NCI-H2081 treated with DMSO at 0.1 percent for 48 hours (cell line): ENCODE measurements around the gene PRR5L.

Experiments
- DNase-seq: peaks from one replicate; lab custom pipeline; 2025; lab: John Stamatoyannopoulos, UW

PRR5L gene

DNA sequence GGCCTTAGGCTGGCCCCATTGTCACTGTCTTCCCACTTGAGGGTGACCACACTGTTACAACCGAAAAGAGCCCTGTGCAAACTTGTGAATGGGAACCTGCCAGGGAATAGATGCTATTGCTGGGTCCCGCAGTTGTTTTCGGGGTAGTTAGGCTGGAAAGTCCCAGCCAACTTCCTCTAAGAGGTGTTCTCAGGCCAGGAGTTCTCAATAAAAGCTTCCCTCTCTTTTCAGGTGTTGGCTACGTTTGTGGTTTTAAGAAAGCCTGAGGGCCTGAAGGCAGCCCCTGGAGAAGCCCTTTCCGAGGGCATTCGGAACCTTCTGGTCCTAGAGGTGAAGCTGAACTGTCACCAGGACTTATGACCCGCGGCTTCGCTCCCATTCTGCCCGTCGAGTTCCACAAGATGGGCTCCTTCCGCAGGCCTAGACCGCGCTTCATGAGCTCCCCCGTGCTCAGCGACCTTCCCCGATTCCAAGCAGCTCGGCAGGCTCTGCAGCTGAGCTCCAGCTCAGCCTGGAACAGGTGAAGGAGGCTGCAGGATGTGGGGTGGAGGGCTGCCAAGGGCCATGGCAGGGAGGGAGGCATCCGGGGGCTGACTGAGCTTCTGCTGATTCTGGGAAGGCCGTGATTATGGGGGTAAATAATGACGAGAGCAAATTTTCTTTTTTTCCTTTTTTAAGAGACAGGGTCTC lies 104.8 kb downstream of the PRR5L start:
- DNase-seq, result no peak

DNA sequence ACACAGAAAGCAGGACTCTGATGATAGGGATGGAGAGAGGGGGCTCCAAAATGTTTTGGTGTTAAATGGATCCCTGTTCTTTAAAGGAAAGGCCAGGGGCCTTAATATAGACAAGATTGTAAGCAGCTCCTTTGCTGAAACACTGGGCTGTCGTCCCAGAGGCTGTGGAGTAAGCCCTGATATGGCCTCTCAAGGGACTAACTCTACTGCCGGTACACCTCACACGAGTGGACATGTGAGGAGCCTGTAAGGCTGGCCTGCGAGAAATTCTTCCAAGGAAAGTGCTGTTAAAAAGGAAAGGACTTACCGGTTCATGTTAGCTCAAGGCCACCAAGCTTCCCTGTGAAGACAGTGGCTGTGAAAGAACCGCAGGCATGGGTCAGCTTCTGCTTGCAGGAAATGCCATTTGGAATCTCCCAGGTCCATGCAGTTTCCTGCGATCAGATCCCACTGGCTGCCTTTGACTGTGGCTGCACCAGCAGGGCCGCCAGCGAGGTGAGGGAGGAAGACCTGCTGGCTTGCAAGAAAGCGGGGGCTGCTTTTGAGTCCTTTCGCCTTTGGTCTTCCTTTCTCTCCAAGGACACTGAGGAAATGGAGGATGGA lies 106.6 kb downstream of the PRR5L start:
- DNase-seq, result no peak

DNA sequence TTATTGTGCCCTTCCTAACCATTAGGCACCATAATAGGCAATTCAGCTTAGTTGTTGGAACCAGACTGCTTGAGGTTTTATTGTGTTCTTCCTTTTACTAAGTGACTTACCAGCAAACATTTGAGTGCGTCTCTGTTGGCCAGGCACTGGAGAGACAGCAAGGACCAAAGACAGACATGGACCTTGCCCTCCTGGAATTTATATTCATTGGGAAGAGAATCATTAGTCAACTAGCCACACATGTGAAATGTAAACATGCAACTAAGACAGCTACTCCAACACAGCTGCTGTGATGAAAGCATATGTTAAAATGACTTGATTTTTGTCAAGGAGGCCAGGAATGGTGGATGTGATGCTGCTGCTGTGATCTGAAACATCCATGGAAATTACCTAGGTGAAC lies 107.6 kb downstream of the PRR5L start:
- DNase-seq, result no peak

- DNase-seq, result no peak
Measured at GRCh38 chr11:36404831-36405230, 108.7 kb downstream of the PRR5L start.

- no peak for DNase-seq
Measured at GRCh38 chr11:36405585-36406367, 109.7 kb downstream of the PRR5L start.

DNA sequence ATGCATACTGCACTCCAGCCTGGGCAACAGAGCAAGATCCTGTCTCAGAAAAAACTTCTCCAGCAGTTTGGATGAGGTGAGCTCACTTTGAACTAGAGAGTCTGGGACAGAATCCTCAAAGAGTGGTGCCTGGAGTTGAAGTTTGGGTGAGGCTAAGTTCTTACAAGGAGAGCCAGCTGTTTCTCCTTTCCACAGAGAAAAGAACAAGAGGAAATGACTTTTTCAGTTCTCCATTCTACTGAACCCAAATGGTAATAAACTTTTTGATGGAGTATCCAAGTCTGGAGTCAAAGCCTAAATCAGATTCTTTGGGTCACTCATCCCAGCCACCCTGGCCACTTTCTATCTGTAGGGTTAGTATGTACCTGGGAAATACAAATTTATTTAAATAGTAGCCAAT lies 111.3 kb downstream of the PRR5L start:
- DNase-seq, result no peak

- no peak for DNase-seq
Measured at GRCh38 chr11:36408498-36409136, 112.5 kb downstream of the PRR5L start.

GRCh38 chr11:36409152-36409816 lies 113.2 kb downstream of the PRR5L start:
- no peak for DNase-seq

DNA sequence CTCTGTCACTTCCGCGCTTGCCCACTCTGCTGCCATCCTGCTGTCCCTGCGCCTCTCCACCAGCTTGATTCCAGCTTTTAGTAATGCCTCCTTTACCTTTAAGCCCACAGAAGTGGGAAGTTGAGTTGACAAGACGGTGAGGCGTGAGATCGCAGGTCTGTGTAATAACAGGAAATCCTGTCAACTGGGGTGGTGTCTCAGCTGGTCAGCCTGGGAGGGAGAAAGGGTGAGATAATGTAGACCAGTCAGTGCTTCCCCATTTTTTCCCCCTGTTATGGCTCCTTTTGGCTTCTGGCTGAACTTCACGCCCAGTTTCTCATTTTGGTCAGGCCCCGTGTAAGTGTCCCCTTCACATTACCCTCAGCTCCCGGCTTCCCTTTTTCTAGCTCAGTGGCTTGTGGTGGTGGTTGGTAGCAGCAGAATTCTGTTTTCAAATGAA lies 115.1 kb downstream of the PRR5L start:
- no peak for DNase-seq

DNA sequence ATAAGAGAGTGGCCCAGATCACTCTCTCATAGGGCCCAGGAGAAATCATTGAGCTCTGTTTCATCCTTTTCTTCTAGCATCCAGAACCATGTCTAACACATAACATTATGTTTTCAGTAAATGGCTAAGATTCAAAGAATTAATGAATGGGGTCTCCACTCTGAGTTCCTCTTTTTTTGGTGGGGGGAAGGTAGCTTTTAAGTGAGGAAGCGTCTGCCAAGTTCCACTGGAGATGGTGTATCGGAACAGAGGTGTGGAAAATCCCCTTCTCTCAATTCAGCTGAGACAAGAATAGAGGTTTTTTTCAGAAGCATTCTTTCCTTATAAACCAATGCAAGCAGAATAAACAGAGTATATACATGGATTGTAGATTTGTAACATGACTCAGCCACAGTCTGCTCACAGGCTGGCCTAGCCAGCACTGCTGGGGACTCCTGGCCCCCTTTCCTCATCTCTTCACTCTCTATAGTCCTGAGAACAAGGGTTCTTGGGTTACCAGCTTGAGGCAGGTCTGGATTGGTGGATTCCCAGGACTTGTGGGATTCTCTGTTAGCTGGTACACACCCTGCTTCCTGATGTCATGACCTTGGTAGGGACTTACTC lies 116.8 kb downstream of the PRR5L start:
- no peak for DNase-seq

DNA sequence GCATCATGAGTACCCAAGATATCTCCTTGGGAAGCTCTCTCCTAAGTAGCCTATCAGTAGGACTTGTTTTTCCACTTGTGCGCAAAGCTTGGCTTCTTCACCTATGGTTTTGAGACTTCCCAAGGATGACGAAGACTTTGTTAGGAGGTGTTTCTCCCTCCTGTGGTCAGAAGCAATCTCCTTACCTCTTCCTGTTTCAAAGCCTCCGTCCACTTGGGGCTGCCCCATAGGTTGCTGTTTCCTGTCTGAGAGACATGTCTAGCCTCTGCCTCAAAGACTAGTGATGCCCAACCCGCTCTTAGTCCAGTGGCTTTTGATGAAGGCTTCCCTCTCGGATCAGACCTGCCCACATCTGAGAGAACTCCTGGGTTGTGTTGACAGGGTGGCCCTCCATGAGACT lies 121.1 kb downstream of the PRR5L start:
- DNase-seq, result no peak

DNA sequence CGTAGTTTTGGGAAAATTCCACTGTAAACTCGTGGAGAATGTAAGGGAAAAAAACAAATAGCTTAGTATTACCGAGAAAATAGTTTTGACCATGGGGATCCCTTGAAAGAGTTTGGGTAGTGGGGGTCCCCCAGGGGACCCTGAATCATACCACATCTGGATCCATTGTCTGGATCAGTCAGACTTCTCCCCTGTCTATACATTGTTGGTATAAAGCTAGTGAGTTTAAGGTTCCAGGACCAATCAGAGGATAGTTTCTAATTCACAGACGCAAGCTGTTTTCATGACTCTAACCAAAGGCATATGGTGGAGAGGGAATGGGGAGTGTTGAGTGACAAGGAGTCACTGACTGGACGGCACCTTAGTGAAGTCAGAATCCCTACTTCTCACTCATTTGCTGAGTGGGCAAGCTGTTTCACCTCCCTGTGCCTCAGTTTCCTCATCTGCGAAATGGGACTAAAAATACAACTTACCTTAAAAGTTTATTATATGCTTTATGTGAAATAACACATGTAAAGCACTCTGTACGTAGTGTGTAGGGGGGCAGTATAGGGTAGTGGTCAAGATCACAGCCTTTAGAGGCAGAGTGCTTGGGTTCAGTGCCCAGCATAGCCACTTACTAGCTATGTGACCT lies 123.8 kb downstream of the PRR5L start:
- no peak for DNase-seq

- DNase-seq, result no peak
Measured at GRCh38 chr11:36421546-36422155, 125.6 kb downstream of the PRR5L start.

- no peak for DNase-seq
Measured at GRCh38 chr11:36425561-36426081, 129.5 kb downstream of the PRR5L start.

DNA sequence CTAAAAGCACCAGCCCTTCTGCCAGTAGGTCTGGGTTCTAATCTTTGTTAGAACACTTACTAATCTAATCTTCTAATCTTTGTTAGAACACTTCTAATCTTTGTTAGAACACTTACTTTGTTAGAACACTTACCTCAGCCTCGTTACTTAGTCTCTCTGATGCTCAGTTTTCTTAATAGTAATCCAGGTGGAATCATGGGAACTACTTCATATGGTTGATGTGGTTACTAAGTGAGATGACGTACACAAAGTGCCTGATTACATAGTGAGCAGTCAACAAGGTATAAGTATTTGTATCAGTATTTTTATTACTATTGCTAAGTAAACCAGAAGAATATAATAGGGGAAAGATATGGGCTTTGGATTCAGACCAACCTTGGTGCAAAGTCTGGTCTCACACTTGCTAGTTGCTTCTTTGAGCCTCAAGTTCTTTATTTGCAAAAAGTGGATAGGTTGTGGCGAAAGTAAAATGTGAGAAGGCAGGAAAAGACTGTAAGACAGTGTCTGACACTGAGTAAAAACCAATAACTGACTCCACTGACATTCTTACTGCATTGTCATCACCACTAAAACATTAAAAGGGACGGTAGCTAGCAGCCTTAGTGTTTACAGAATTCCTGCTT lies 130.2 kb downstream of the PRR5L start:
- no peak for DNase-seq

DNA sequence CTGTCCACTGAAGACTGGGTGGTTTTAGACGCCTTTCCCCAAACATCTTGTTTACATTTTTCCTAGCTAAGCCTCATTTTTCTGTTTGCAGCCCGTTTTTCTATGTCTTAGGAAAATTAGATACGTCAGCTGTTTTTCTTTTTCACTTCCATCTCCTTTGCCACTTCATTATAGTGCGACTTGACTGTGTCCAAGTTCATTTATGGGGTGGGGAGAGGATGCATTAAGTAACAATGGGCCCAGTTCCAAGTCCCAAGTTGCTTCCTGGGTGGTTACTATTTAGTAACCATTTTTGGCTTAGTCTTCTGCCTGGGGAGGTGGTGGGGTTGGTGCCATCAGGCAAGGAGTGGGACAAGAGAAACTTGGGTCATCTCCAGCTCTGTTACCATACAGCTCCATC lies 131.0 kb downstream of the PRR5L start:
- no peak for DNase-seq

DNA sequence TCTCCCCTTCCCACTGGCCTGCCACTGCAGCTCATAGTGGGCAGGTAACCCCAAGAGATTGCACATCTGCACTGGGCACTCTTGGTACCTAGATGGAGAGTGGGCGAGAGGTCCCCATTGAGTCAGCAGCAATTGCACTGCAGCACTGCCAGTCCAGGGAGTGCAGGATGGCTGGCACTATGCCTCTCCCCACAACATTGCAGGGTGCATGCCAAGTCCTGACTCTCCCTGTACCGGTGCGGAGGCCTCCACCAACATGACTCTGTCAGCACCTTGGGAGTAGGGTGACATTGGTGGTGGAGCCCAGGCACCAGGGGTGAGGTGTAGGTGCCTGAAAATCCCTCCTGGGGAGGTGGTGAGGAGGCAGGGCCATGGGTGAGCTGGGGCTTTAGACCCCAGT lies 131.8 kb downstream of the PRR5L start:
- DNase-seq, result no peak

DNA sequence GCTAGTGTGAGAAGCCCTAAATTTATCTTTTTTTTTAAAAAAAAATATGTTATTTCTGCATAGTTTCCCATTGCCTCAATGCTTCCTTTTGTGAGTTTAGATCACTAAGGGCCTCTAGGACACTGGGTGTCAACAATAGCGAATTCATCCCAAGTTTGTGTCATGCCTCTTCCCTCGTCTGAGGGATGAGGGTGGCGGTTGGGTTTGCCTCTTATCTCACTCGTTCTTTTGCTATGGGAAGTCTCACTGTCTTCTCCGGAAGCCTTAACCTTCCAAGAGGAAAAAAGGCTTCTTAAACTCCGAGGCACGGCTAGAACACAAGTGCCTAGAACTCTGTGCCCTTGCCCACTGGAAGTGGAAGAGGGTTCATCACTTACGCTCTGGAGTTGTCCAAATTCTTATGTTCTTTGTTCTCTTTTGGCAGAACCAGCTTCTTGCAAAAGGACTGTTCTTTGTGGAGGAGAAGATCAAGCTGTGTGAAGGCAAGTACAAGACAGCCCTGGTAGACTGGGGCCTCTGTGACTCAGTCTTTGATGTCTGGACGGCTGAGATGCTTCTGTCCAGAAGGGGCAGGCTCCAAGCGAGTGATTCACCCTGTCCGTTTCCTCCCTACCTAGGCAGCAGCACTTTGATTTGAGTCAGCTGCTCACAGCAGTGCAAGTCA lies 135.5 kb downstream of the PRR5L start:
- no peak for DNase-seq

DNA sequence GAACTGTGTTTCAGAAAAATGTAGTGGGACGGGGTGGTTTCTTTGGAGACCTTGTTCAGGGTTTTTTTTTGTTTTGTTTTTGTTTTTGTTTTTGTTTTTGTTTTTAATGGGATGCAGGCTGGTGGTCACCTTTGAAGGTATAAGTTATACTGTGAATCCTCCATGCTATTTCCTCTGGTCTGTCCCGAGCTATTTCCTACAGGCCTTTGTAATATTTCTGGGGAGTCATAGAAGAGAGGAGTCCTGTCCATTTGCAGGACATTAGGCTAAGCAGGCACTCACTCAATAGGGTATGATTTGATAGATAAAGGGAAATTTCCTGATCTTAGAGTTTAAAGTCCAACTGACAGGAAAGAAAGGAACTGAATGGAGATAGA lies 136.0 kb downstream of the PRR5L start:
- DNase-seq, result no peak

- no peak for DNase-seq
Measured at GRCh38 chr11:36432738-36433137, 136.7 kb downstream of the PRR5L start.
